Stimulated activated naive CD8-positive, alpha-beta T cell treated with anti-CD3 and anti-CD28 coated beads, Interleukin-15, Interleukin-2, amounts not matched to agents 100 U/mL and 50 U/mL, for 24 hours (primary cell): ENCODE measurements around the gene COL6A1.
A peak's percentile ranks its signal among the peaks of the same experiment; 100 is the strongest.

ENCODE experiments used
- ATAC-seq: fragments of 150-1000 bp; cut with Tn5 transposase; one replicate; pipeline ENCODE4 v1.10.0; 2021
- DNase-seq: peaks from one replicate; pipeline ENCODE4 v3.0.0; 2021

Gene COL6A1

DNA sequence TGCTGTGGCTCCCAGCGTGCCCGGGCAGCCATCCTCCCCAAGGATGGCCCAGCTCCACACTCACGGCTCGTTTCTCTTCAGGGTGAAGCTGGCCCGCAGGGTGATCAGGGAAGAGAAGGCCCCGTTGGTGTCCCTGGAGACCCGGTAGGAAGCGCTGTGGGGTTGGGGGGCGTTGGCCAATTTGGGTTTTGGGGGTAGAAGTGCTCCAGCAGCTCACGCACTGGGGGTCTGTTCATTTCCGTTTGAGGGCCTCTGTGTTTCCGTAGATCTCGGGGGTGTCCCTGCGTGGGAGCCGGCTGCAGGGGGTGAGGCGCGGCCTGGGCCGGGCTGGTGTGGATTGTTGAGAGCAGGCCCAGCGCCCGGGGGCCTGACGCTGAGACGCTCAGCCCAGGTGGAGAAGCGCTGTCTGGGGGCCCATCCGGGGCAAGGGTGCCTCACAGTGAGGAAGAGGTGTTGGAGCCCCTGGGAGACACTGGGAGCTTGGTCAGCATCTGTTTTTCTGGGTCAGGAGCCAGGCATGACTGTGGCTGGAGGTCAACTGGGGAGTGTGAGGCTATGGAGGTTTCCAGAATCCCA lies 12.6 kb downstream of the COL6A1 start:
- DNase-seq (no peak), ATAC-seq (no peak)

DNA sequence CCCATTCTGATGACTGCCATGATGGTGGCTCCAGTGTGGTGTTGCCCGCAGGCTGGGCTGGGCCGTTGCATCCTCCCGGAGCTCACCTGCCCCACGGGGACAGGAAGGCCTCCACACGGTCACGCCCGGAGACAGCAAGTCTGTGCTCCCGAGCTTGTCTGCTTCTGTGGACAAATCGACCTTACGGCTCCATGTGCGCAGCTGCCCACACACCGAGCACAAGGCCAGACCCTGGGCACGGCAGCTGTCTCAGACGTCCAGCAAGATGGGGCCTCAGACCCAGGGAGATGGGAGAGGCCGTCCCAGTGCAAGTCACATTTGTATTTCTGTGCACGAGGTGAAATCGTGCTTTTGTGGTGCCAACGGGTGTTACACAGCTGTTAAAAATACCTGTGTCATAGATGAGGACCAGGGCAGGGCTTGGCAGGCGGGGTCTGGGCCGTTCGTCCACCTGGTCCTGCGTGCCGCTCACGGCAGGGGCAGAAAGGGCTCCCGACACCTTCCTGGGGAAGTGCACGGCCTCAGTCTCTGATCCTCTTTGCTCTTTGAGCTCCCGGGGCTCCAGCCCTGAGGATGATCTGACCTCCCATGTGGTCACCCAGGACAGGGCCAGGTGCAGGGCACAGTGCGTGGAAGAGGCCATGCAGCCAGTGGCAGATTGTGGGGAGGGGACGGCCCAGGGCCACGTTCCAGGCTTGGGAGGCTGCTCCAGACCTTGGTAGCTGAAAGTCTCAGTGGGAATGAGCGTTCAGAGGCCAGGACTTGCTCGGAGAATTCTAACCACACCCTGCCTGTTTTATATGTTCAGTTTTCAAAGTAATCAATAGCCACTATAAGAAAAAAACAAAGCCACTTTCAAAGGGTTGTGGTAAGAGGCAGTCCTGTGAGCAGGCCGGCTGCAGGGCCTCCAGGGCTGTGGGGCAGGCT lies 13.5 kb downstream of the COL6A1 start:
- peak; percentile 1 for DNase-seq

DNA sequence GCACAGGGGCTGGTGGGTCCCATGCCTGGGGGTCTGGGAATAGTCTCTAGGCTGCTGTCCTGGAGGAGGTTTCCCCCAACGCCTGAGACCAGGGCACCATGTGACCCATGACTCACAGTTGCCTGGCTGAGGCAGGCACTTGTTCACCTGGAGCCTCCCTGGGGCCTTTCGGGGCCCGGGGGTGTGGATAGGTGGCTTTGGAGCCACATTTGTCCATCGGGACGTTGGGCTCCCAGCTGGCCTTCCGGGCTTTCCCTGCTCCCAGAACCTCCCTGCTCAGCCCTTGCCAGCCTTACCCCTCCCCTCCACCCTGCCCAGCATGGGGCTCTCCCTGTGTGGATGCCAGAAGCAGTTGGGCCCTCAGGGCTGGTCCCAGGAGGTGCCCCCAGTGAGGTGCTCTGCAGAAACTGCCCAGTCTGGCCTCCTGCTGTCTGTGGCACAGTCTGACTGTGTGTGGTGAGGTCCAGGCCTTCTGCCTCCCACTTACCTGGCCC lies 14.2 kb downstream of the COL6A1 start:
- peak; percentile 28 for DNase-seq
- ATAC-seq = peak; percentile 35

More for the DNA sequence above, 13.5 kb downstream of the COL6A1 start:
- ATAC-seq = no peak

DNA sequence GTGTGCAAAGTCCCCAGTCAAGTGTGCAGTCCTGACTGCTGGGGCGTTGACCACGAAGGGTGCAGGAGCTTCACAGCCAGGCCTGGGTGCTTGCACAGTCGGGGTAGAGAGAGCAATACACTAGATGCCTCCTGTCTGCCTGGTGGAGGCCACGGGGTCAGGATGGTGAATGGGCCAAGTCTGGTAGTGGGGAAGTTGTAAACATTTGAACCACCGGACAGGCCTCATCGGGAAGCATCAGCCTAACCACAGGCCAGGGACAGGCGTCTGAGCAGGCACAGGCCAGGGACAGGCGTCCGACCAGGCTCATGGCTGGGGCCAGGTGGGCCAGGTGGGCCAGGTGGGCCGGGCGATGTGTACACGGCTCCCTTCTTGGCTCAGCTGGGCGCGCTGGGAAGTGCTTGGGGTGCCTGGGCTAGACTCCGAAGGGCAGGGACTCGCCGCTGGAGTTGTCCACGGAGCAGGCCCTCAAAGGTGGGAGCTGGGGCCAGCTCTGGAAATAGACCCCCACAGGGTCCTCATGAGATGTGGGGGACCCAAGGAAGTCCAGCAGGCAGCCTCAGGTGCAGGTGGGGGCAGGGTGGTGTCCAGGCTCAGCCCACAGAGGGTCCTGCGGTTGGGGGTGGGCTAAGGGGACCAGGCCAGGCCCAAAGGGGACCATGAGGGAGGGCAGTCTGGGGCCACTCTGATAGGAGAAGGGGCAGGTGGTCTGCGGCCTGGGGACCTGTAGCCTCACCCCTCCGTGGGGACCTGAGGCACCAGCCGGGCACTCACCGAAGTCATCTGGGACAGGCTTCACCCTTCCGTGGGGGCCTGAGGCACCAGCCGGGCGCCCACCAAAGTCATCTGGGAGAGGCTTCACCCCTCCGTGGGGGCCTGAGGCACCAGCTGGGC lies 15.0 kb downstream of the COL6A1 start:
- DNase-seq (peak; percentile 1), ATAC-seq (no peak)

DNA sequence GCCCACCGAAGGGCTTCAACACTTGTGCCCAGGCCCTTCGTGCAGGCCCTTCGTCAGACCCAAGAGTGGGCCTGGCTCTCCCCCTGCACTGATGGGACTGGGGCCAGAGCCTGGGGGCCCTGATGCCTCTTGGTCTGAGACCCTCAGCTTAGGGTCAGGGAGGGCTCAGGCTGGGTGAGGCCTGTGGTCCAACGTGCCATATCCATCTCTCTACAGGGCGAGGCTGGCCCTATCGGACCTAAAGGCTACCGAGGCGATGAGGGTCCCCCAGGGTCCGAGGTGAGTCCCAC lies 15.6 kb downstream of the COL6A1 start:
- no peak for DNase-seq
- no peak for ATAC-seq

DNA sequence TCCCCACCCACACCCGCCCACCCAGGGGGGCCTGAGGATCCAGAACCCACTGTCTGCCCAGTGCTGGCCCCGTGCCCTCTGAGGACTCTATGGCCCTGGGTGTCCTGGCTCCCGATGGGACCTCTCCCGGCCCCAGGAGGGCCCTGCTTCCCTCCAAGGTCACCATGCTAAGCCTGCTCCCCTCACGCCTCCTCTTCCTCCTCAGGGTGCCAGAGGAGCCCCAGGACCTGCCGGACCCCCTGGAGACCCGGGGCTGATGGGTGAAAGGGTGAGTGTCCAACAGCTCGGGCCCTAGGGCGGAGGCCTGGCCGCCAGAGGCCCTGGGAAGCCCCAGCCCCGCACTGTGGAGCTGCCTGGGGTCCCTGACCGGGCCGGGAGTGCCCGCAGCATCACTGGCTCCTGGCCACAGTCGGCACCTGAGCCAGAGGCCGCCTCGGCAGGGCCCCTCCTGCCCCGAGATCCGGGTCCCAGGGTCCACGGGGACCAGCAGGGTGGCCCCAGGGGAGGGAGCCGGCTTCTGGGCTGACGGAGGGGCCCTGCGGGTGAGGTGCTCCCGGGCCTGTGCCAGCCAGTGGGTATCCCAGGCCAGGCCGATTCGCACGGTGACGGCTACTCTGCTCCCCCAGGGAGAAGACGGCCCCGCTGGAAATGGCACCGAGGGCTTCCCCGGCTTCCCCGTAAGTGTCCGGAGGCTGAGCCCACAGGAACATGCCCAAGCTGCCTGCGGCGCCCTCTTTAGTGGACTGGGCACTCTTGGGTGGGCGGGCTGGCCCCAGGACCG lies 16.1 kb downstream of the COL6A1 start:
- DNase-seq (no peak), ATAC-seq (no peak)

DNA sequence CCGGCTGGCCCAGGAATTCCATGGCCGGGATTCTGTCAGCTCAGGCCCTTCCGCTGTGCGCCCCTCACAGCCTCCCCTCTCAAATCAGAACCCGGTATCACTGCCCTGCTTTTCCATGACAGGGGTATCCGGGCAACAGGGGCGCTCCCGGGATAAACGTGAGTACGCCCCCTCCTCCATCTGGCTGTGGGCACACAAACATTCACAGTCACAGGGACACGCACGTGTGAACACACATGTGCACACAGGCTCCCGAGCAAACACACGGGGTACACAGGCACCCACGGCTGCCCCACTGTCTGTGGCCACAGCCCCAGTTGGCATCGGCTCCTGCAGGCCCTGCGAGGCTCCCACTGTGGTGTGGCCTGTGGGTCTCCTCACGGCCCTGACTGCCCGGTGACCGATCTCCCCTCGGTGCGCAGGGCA lies 16.7 kb downstream of the COL6A1 start:
- ATAC-seq (no peak), DNase-seq (no peak)

DNA sequence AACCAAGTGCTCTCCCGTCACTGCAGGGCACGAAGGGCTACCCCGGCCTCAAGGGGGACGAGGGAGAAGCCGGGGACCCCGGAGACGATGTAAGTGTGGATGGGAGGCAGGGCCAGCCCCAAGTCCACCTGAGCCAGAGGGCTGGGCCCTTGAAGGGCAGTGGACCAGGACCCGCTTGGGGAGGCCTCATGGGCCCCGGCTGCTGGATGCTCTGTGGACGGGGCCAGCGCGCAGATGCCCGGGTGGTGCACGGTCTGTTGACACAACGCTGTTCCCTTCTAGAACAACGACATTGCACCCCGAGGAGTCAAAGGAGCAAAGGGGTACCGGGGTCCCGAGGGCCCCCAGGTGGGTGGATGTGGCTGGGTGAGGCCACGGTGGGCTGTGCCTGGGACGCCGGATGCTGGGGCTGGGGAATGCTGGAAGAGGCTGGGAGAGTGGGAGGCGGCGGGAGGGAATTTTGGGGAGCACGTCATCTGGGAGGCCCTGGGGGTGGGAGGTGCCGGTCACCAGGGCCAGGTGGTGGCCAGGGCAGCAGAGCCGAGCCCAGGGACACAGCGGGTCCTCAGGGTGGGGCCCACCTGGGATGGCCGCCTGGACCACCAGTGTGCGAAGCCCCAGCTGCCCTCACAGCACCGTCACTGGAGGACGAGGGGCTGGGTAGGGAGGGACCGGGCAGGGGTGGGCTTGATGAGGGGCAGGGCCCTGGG lies 17.5 kb downstream of the COL6A1 start:
- ATAC-seq (no peak), DNase-seq (no peak)

DNA sequence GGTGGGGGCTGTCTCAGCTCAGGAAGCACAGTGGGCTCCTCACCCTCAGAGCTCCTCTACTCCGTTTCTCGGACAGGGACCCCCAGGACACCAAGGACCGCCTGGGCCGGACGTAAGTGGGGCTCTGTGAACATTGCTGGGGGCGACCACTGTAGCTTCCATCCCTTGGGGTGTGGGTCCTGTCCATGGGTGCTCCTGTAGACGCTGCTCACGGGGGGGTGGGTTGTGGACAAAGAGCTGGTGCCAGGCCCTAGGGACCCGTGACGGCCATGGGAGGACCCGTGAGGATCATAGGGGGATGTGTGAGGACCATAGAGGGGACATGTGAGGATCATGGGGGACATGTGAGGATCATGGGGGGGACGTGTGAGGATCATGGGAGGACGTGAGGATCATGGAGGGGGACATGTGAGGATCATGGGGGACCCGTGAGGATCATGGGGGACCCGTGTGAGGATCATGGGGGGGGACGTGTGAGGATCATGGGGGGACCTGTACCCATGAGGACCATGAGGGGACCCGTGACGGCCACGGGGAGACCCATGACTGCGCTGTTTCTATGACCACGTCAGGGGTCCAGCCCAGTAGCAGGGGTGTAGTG lies 18.1 kb downstream of the COL6A1 start:
- ATAC-seq (no peak), DNase-seq (peak; percentile 1)

DNA sequence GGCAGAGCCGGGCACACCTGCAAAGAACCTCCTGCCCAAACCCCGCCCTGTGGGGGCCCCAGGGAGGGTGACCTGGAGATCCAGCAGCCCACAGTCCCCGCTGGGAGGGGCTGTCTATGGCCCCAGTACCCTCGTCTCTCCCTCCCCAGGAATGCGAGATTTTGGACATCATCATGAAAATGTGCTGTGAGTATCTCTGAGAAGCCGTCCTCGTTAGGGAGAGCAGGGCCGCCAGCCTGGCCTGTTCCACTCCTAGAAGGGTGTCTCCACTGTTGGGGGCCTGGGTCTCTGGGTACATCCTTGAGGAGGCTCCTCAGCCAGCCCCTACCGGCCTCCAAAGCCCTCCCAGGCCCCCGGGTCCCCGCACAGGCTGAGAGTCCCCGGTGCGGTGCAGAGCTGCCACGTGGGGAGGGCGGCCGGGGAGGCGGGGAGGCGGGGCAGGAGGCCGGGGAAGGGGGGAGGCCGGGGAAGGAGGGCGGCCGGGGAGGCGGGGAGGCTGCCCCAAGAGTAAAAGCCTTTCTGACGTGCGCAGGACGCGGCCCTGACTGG lies 18.7 kb downstream of the COL6A1 start:
- ATAC-seq (no peak), DNase-seq (peak; percentile 2)

DNA sequence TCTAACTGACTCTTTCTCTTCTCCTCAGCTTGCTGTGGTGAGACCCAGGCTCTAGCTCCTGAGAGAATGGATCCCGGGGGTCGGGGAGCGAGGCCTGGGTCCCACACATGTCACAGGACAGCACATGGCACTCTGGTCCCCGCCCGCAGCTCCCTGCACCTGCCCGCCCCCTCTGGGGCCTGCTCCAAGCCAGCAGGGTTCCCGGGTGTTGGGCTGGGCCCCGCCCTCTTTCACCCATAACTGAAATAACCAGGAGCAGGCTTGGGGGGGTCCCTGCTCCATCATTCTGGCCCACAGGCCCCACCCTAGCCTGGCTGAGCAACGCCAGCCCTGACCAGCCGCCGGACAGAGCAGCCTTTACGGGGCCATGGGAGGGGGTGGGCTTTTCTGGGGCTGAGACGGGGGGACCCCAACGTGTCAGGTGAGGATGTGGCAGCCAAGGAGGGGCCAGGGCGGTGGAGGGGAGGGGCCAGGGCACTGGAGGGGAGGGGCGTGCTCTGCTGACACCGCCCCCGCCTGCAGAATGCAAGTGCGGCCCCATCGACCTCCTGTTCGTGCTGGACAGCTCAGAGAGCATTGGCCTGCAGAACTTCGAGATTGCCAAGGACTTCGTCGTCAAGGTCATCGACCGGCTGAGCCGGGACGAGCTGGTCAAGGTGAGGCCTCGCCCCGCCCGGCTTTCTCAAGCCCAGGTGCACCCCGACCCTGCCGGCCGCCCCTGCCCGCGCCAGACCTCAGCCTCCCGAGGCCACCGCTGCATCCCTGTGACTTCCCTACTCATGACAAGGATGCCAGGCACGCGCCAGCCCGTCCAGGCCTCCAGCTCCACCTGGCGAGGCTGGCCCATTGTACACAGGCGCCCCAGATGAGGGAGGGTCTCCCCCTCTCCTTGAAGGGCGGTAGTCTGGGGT lies 19.4 kb downstream of the COL6A1 start:
- ATAC-seq = no peak
- peak; percentile 3 for DNase-seq

DNA sequence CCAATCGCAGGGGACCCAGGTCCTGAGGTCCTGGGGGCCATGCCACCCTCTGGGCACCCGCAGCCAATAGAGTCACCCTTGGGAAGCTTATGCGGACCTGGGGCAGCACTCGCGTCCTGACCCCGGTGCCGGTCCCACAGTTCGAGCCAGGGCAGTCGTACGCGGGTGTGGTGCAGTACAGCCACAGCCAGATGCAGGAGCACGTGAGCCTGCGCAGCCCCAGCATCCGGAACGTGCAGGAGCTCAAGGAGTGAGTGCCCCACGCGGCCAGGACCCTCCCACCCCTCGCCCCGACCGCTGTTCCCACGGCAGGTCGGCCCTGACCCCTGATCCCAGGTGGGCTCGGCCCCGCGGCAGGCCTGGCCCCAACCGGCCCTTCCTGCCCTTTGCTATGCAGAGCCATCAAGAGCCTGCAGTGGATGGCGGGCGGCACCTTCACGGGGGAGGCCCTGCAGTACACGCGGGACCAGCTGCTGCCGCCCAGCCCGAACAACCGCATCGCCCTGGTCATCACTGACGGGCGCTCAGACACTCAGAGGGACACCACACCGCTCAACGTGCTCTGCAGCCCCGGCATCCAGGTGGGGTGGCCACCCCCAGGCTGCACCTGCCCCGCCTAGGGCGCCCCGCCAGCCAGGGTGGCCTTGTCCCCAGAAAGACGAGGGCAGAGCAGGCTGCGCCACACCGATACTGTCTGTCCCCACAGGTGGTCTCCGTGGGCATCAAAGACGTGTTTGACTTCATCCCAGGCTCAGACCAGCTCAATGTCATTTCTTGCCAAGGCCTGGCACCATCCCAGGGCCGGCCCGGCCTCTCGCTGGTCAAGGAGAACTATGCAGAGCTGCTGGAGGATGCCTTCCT lies 20.5 kb downstream of the COL6A1 start:
- no peak for ATAC-seq
- peak; percentile 2 for DNase-seq

DNA sequence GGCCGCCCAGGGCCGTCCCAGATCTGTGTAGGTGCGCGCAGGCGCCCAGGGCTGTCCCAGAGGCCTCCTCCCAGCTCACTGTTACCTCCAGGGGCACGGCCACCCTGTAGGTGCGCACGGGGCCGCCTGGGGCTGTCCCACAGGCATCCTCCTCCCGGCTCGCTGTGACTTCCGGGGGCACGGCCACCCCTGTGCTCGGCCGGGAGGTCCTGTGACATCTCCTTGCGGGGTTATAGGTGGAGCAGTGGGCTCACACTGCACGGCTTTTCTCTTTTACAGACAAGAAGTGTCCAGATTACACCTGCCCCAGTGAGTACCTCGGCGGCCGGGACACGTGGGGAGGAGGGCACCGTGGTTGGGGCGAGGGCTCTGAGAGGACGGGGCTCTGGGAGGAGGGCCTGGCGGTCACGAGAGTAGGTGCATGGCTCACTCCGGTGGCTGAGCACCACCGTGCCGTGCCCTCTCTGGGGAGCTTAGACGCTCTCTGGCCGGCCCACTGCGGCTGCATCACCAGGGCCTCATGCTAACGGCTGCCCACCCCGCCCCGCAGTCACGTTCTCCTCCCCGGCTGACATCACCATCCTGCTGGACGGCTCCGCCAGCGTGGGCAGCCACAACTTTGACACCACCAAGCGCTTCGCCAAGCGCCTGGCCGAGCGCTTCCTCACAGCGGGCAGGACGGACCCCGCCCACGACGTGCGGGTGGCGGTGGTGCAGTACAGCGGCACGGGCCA lies 21.4 kb downstream of the COL6A1 start:
- no peak for ATAC-seq
- DNase-seq = peak; percentile 2

DNA sequence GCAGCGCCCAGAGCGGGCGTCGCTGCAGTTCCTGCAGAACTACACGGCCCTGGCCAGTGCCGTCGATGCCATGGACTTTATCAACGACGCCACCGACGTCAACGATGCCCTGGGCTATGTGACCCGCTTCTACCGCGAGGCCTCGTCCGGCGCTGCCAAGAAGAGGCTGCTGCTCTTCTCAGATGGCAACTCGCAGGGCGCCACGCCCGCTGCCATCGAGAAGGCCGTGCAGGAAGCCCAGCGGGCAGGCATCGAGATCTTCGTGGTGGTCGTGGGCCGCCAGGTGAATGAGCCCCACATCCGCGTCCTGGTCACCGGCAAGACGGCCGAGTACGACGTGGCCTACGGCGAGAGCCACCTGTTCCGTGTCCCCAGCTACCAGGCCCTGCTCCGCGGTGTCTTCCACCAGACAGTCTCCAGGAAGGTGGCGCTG lies 22.0 kb downstream of the COL6A1 start:
- ATAC-seq (no peak), DNase-seq (peak; percentile 1)

DNA sequence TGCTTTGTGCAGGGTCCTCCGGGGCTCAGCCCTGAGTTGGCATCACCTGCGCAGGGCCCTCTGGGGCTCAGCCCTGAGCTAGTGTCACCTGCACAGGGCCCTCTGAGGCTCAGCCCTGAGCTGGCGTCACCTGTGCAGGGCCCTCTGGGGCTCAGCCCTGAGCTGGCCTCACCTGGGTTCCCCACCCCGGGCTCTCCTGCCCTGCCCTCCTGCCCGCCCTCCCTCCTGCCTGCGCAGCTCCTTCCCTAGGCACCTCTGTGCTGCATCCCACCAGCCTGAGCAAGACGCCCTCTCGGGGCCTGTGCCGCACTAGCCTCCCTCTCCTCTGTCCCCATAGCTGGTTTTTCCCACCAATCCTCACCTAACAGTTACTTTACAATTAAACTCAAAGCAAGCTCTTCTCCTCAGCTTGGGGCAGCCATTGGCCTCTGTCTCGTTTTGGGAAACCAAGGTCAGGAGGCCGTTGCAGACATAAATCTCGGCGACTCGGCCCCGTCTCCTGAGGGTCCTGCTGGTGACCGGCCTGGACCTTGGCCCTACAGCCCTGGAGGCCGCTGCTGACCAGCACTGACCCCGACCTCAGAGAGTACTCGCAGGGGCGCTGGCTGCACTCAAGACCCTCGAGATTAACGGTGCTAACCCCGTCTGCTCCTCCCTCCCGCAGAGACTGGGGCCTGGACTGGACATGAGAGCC lies 22.7 kb downstream of the COL6A1 start:
- DNase-seq (peak; percentile 1), ATAC-seq (no peak)

DNA sequence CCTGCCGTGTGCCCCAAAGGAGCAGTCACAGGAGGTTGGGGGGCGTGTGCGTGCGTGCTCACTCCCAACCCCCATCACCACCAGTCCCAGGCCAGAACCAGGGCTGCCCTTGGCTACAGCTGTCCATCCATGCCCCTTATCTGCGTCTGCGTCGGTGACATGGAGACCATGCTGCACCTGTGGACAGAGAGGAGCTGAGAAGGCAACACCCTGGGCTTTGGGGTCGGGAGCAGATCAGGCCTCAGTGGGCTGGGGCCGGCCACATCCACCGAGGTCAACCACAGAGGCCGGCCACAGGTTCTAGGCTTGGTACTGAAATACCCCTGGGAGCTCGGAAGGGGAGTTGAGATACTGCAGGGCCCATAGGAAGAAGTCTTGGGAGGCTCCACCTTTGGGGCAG lies 23.5 kb downstream of the COL6A1 start:
- ATAC-seq = no peak
- no peak for DNase-seq

DNA sequence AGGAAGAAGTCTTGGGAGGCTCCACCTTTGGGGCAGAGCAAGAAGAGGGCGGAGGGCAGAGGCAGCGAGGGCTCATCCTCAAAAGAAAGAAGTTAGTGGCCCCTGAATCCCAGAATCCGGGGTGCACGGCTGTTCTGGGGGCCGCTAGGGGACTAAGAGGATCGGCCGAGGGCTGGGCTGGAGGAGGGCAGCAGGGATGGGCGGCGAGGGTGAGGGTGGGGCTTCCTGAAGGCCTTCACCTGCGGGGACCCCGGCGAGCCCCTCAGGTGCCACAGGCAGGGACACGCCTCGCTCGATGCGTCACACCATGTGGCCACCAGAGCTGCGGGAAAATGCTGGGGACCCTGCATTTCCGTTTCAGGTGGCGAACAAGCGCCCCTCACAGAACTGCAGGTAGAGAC lies 23.9 kb downstream of the COL6A1 start:
- ATAC-seq (no peak), DNase-seq (peak; percentile 2)
